ENCODE data around the gene MFAP3.

Gene MFAP3

DNA sequence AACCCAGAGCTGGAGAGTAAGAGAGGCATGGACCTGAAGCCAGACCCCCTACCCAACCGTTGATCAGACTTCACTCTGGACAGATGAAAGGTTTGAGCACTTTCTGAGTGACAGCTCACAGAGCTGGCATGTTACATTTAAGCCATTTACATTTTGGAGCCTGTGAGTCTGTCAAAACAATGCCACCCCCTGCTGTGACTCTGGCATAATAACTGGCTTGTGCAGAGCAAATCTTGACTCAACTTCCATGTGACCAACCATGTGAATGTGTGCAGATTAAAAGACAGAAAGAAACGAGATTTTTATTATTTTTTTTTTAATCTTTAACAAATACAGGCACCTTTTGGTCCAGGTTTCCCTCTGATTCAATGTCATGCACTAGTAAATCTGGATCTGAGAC, 48.5 kb downstream of the MFAP3 start:
- DNase-seq (ENCODE audit: low read depth, low spot score), result no peak

DNA sequence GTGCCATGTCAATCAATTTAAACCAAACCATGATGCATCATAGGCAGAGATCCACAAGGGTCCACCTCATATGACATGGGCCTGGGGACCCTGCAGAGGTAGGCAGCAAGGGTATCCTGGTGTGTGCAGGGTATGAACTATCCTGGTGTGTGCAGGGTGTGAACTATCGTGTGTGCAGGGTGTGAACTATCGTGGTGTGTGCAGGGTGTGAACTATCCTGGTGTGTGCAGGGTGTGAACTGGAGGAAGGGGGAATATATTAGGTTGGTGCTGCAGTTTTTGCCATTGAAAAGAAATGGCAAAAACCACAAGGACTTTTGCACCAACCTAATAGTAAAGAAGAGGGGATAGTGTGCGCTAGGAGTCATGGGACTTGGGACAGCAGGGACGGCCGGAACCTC, 50.0 kb downstream of the MFAP3 start:
- H3K27ac ChIP-seq, result no peak overlapping the region
- DNase-seq (ENCODE audit: low read depth, low spot score), result no peak

More for the DNA sequence above, 48.5 kb downstream of the MFAP3 start:
- H3K27ac ChIP-seq, result no peak overlapping the region

DNA sequence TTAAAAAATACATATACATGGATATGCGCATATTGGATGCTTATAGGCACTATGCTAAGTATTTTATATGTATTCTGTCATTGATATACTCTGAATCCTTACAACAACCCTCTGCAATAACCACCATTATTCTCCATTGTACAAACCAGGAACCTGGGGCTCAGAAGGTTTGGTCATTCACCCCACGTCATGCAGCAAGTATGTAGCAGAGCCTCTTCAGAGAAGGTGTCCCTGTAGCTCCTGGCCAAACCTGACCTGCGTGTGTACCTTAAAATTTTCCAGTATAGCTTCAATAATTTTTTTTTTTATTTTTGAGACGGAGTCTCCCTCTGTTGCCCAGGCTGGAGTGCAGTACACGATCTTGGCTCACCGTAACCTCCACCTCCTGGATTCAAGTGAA, 51.9 kb downstream of the MFAP3 start:
- no peak for DNase-seq (ENCODE audit: low read depth, low spot score)
- H3K27ac ChIP-seq, result no peak overlapping the region

DNA sequence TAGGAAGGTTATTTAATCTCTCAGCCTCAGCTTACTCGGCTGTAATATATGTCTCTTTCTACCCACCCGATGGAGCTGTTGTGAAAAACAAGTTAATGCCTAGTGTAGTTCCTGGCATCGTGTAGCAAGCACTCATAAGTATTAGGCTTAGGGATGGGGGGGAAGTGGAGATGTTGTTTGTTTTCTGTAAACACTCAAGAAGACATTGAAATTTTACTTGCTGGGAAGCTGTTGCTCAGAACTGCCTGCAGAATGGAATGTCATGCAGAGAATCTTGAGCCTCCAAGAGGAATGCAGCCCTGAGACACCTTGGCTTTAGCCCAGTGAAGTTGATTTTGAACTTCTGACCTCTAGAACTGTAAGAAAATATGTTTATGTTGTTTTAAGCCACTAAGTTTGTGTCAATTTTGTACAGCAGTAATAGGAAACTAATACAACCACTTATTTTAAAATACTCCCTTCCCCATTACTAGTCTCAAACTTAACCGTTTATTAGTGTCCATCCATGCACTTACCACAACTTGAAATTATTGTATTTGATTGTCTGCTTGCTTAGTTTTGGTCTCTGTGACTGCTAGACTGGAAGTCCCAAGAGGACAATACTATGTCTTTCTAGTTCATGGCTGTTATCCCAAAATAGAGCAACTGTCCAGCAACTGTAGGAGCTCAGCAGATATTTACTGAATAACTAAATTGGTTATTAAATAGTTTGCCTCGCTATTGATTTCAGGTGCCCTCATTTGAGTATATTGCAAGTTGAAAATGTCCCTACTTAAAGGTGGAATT, 53.8 kb downstream of the MFAP3 start:
- no peak overlapping the region for H3K27ac ChIP-seq
- DNase-seq (ENCODE audit: low read depth, low spot score), result no peak

DNA sequence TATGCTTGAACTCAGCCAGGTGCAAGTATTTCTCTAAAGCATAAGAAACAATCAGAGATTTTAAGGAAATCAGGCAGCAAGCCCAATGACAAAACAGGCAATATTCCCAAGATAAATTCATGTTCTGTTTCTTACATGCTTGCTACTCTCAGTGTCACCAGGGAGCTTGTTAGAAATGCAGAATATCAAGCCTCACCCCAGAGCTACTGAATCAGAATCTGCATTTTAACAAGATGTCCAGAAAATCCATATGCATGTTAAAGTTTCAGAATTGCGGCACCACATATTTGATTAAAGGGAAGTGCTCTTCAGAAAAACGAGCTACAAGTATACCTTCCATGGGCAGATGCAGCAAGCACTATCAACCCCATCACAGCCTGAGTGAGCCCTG, 54.4 kb downstream of the MFAP3 start:
- H3K27ac ChIP-seq, result no peak overlapping the region
- DNase-seq (ENCODE audit: low read depth, low spot score), result no peak

DNA sequence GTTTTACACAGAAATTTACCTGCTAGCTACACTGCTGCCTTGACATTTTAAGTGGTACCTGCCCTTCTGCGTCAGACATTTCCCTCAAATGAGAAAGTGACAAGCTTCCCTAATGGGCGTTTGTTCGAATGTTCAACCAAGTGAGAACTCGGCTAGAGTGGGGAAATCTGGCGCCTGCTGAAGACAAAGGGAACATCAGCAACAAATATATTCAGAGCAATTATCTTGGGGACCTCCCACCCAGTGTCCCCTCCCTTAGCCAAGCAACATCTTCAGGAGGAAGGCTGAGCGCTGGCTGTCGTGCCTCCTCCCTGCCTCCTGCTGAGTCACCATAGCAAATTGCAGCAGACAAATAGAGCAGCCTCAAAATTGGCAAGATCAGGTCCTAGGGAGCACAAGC, 57.1 kb downstream of the MFAP3 start:
- H3K27ac ChIP-seq, result no peak overlapping the region
- DNase-seq (ENCODE audit: low read depth, low spot score), result no peak

DNA sequence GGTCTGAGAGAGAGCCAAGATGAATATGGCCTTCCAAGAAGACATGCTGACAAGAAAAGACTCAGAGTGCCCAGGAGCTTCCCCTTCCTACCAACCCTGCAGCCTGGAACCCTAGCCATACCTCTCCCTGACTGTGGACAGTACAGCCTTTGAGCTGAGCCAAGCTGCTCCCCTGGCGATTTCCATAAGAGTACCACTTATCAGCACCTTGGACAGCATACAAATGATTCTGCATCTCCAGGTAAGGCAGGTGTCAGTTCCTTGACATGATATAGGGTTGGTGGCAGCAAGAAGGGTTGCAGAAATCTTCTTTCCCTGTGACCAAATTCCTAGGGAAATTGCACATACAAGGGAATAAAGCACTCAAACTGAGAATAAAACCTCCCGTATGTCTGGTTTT, 58.3 kb downstream of the MFAP3 start:
- H3K27ac ChIP-seq, result no peak overlapping the region
- no peak for DNase-seq (ENCODE audit: low read depth, low spot score)

DNA sequence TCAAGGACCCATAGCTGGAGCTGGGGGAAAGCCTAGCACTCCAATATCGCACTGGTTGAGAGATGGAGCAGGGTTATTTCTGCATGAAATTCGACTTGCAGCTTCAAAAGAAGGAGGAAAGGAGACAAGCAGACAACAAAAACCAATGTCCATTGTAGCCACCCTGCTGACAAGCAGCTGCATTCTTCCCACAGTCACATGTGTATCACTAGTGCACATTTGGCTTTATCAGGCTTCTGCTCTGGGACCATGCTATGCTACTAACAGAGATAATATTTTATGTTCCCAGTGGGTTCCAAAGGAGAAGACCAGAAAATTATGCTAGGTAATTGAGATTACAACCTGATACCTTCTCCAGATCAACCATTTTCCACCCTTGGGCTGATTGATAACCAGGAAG, 59.7 kb downstream of the MFAP3 start:
- no peak overlapping the region for H3K27ac ChIP-seq
- DNase-seq (ENCODE audit: low read depth, low spot score), result no peak

DNA sequence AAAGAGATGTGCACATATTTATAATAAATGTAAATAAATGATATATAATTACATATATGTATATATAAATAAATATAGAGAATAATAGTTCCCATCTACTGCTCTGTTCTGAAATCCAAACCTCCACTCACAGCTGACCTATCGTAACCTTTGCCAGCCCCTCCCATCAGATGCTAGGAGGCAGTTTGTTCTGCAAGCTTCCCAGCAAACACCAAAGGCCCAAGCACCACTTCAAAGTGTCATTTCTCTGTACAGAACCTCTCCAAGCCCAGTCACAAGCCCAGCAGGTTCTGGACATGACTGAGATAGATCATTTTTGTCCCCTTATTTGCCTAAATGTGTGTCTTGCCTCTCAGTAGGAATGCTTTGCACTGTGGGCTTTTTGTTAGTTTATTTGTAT, 62.4 kb downstream of the MFAP3 start:
- no peak for DNase-seq (ENCODE audit: low read depth, low spot score)
- H3K27ac ChIP-seq, result no peak overlapping the region

DNA sequence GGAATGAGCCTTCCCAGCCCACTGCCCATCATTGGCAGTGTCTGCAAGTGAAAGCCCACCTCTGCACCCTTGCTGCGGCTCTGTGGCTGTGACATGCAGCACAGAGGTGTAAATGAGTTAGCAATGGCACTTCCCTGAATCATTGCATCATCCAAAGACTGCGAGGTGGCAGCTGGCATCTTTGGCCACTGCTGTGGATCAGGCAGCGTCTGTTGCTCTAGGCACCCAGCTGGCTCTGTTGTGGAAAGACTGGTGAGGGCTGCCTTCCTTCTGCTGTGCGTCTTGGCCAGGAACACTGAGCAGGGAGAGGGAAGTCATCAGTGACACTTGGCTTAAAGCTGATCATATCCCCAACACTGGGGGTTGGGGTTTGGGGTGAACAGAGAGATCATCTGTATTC, 64.5 kb downstream of the MFAP3 start:
- no peak overlapping the region for H3K27ac ChIP-seq
- DNase-seq (ENCODE audit: low read depth, low spot score), result no peak
